ENCODE data around the gene DCUN1D2.
A peak's percentile ranks its signal among the peaks of the same experiment; 100 is the strongest.

Gene DCUN1D2

DNA sequence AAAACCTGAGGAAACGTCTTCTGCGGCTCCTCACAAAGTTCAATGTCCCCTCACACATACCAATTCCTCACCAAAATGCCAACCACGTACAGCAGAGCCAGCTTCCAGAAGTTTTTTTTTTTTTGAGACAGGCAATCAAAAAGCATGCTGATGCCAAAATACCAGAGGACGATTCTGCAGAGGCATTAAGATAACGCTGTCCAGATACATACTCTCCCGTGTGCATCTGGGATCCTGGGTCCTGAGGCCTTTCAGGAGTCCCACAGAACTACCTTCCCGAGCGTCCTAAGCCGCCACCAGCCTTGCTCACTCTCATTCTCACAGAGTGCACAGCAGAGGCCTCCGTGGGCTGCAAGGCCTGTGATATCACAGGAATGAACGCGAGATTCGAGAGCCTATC lies 5.0 kb downstream of the DCUN1D2 start:
- H3K4me1 ChIP-seq: peaks cover 32% of the 10 kb centered on the region
- TF ChIP-seq, protein P1, sequence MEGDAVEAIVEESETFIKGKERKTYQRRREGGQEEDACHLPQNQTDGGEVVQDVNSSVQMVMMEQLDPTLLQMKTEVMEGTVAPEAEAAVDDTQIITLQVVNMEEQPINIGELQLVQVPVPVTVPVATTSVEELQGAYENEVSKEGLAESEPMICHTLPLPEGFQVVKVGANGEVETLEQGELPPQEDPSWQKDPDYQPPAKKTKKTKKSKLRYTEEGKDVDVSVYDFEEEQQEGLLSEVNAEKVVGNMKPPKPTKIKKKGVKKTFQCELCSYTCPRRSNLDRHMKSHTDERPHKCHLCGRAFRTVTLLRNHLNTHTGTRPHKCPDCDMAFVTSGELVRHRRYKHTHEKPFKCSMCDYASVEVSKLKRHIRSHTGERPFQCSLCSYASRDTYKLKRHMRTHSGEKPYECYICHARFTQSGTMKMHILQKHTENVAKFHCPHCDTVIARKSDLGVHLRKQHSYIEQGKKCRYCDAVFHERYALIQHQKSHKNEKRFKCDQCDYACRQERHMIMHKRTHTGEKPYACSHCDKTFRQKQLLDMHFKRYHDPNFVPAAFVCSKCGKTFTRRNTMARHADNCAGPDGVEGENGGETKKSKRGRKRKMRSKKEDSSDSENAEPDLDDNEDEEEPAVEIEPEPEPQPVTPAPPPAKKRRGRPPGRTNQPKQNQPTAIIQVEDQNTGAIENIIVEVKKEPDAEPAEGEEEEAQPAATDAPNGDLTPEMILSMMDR (IDR thresholded peaks at IDR 0.05; ENCODE audit: low read depth, low read length): no peak
- H3K27me3 ChIP-seq: no peaks in the 10 kb centered on the region
- H3K36me3 ChIP-seq: peaks cover 1% of the 10 kb centered on the region; the same call in 1 of the 2 replicates
- H3K9me3 ChIP-seq: no peaks in the 10 kb centered on the region
- peak; percentile 64 for DNase-seq
- H3K4me3 ChIP-seq (ENCODE audit: low read depth, low read length): no peak overlapping the region

DNA sequence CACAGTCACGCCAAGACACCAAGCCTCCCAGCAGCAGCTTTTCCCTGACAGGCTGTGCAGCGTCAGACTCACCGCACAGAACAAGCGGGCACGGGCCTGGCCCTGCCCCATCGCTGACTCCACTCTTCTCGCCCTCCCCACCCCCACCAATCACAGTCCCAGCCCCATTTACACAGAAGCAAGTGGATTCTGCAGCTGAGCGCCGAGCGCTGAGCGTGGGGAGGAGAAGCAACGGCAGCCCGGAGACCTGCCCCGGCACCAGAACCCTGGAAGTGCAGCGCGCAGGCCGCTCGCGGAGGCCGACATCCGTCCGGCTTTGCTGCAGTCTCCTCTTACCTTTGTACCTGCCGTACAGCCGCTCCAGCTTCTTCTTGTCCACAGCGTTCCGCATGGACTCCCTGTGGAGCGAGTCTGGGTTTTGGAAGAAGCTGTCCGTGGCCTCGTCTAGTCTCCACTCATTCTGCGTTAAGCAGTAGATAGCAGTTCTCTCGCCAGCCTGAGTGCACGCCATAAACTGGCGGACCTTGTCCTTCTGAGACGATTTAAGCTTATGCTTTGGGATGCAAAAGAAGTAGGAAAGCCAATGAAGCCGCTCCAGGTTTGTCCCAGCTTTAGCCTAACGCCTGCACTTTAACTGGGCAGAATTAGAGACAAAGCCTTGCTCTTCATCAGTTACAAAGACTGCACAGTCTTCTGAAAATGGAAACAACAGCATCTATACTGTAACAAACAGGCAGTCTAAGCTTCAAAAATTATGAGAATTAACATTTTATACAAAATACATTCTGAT lies 6.8 kb downstream of the DCUN1D2 start:
- DNase-seq: no peak
- Histone ChIP-seq H3K36me3 (peaks cover 19% of the 10 kb centered on the region), H3K4me3 (ENCODE audit: low read depth, low read length) (no peak overlapping the region), H3K27me3 (no peaks in the 10 kb centered on the region), H3K9me3 (no peaks in the 10 kb centered on the region), H3K4me1 (peaks cover 32% of the 10 kb centered on the region)
- TF ChIP-seq, protein P1 (IDR thresholded peaks at IDR 0.05; ENCODE audit: low read depth, low read length): no peak

DNA sequence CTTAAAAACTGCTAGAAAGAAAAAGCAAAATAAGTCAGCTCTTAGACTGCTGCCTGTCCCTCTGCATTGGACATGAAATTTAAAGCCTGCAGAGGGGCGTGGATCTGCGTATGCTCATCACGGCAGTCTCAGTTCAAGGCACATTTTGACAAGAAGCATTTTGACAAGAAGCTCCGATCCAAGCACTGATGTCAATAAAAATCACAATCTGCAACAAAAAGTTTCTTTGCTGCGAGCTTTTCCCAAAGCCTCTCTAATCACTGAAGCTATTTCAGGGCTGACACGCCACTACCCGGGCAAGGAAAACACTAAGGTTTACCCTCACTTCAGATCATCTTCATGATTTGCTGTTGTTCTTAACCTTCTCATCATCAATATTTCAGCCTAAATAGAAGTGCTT lies 7.4 kb downstream of the DCUN1D2 start:
- Histone ChIP-seq H3K4me3 (ENCODE audit: low read depth, low read length) (no peak overlapping the region), H3K36me3 (peaks cover 19% of the 10 kb centered on the region), H3K4me1 (peaks cover 27% of the 10 kb centered on the region), H3K27me3 (no peaks in the 10 kb centered on the region), H3K9me3 (no peaks in the 10 kb centered on the region)
- TF ChIP-seq, protein P1 (IDR thresholded peaks at IDR 0.05; ENCODE audit: low read depth, low read length): no peak
- DNase-seq: no peak

DNA sequence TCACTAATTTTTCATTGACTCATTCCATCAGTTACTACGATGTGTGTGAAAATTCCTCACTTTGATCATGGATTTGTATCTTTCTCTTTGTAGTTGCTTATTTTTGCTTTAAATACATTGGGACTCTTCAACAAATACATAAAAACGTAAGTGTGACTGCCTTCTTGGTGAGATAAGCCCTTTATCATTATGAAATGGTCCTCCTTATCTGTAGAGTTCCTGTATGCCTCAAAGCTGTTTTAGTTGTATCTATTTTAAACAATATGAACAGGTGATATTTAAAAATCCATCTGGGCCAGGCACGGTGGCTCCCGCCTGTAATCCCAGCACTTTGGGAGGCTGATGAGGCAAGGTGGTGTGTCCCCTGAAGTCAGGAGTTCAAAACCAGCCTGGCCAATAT lies 11.3 kb downstream of the DCUN1D2 start:
- H3K27me3 ChIP-seq: no peaks in the 10 kb centered on the region
- H3K36me3 ChIP-seq: peaks cover 46% of the 10 kb centered on the region
- TF ChIP-seq, protein P1 (IDR thresholded peaks at IDR 0.05; ENCODE audit: low read depth, low read length): no peak
- no peaks in the 10 kb centered on the region for H3K9me3 ChIP-seq
- H3K4me1 ChIP-seq: peaks cover 11% of the 10 kb centered on the region
- no peak overlapping the region for H3K4me3 ChIP-seq (ENCODE audit: low read depth, low read length)
- DNase-seq: no peak

DNA sequence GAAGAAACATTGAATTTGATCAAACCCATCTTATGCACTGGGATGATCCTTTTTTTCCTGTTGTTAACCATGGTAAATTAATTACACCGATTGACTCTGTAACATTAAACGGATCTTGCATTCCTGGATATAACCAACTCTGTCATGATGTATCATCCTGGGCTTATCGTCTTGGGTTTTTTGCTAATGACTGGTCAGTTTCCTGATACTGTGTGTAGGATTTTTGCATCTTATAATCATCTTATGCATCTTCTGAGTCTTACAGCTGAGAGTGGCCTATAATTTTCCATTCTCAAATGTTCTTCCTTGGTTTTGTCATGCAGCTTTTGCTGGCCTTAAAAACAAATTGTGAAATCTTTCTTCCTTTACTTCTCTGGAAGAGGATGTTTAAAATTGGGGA lies 12.8 kb downstream of the DCUN1D2 start:
- Histone ChIP-seq H3K36me3 (peaks cover 57% of the 10 kb centered on the region), H3K4me3 (ENCODE audit: low read depth, low read length) (no peak overlapping the region), H3K27me3 (no peaks in the 10 kb centered on the region), H3K9me3 (no peaks in the 10 kb centered on the region), H3K4me1 (peaks cover 11% of the 10 kb centered on the region)
- DNase-seq: no peak
- TF ChIP-seq, protein P1 (IDR thresholded peaks at IDR 0.05; ENCODE audit: low read depth, low read length): no peak

DNA sequence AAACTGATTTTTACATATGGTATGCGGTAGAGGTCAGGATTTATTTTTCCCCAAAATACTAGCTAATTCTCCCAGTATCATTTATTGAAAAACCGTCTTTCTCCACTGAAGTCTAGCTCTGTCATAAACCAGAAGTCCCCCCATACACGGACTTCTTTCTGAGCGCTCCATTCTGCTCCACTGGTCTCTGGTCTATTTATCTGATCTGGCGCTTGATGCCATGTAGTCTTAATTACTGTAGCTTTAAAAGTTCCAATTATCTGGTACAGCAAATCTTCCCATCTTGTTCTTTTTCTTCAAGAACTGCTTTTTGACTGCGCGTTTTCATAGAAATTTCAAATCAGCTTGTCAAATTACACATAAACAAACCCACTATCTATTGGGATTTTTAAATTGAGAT lies 13.7 kb downstream of the DCUN1D2 start:
- peaks cover 62% of the 10 kb centered on the region for H3K36me3 ChIP-seq
- TF ChIP-seq, protein P1 (IDR thresholded peaks at IDR 0.05; ENCODE audit: low read depth, low read length): no peak
- H3K4me1 ChIP-seq: peaks cover 11% of the 10 kb centered on the region
- no peaks in the 10 kb centered on the region for H3K27me3 ChIP-seq
- no peaks in the 10 kb centered on the region for H3K9me3 ChIP-seq
- H3K4me3 ChIP-seq (ENCODE audit: low read depth, low read length): no peak overlapping the region
- DNase-seq: peak; percentile 46

Data from BE2C (cell line).